D341Med (cell line): ENCODE results near the gene TMEFF1.

Experiments
- DNase-seq: peaks from one replicate; pipeline ENCODE4 v3.0.0; 2012; ENCODE audit warnings: low spot score

TMEFF1 gene

GRCh38 chr9:100619194-100619593, 146.2 kb downstream of the TMEFF1 start:
- DNase-seq = no peak

- no peak for DNase-seq
Observed at GRCh38 chr9:100619665-100620064, 146.7 kb downstream of the TMEFF1 start.

GRCh38 chr9:100623969-100624368, 151.0 kb downstream of the TMEFF1 start:
- DNase-seq = no peak

GRCh38 chr9:100626949-100627348, 154.0 kb downstream of the TMEFF1 start:
- no peak for DNase-seq
